Measurements from ENCODE around the gene BTG1.

Gene BTG1

DNA sequence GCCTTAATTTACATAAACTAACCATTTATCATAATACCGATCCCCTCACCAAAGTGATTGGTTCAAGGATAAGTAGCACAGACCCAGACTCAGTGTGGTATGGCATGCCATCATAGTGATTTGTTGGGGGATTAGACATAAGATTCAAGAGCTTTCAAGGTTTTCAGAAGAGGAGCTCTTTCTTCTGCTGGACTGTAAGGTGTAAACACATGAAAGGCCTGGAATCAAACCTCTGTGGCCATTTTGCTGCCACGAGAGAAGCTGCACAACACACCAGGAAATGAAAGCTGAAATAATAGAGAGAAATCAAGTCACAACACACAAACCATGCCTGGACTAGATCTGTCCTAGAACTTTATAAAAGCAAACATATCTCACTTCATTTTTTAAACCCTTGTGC, 30.8 kb downstream of the BTG1 start:
- Histone ChIP-seq H3K27ac (ENCODE audit: low read depth, low read length) (no peak overlapping the region), H3K27me3 (ENCODE audit: control insufficient read depth, insufficient read depth, low read length) (no peaks in the 10 kb centered on the region), H3K36me3 (ENCODE audit: control insufficient read depth, insufficient read depth, low read length) (no peaks in the 10 kb centered on the region), H3K9ac (ENCODE audit: low read depth, low read length) (no peak overlapping the region), H3K9me3 (ENCODE audit: control insufficient read depth, insufficient read depth, low read length) (peaks cover 4% of the 10 kb centered on the region; the same call in 1 of the 2 replicates), H3K4me1 (ENCODE audit: control insufficient read depth, insufficient read depth, low read length) (peaks cover 10% of the 10 kb centered on the region), H3K4me3 (ENCODE audit: low read depth, low read length) (no peak overlapping the region)

DNA sequence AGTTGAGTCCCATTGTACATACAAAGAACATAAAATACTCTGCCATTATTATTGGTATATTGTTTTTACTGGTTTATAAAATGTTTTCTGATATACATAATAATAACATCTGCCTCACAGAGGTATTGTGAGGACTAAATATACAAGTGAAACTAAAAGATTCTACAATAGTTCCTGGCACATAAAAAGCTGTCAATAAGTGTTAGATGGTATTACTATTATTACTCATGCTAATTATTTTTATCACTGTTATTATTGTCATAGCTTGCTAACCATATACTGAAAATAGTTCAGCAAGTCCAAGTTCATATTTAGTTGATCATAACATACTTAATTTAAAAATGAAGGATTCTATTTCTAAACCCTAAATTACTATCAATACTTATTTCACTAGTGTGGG, 34.4 kb downstream of the BTG1 start:
- Histone ChIP-seq H3K4me1 (ENCODE audit: control insufficient read depth, insufficient read depth, low read length) (peaks cover 45% of the 10 kb centered on the region), H3K27ac (ENCODE audit: low read depth, low read length) (no peak overlapping the region), H3K27me3 (ENCODE audit: control insufficient read depth, insufficient read depth, low read length) (no peaks in the 10 kb centered on the region), H3K9me3 (ENCODE audit: control insufficient read depth, insufficient read depth, low read length) (no peaks in the 10 kb centered on the region), H3K9ac (ENCODE audit: low read depth, low read length) (no peak overlapping the region), H3K4me3 (ENCODE audit: low read depth, low read length) (no peak overlapping the region), H3K36me3 (ENCODE audit: control insufficient read depth, insufficient read depth, low read length) (no peaks in the 10 kb centered on the region)

DNA sequence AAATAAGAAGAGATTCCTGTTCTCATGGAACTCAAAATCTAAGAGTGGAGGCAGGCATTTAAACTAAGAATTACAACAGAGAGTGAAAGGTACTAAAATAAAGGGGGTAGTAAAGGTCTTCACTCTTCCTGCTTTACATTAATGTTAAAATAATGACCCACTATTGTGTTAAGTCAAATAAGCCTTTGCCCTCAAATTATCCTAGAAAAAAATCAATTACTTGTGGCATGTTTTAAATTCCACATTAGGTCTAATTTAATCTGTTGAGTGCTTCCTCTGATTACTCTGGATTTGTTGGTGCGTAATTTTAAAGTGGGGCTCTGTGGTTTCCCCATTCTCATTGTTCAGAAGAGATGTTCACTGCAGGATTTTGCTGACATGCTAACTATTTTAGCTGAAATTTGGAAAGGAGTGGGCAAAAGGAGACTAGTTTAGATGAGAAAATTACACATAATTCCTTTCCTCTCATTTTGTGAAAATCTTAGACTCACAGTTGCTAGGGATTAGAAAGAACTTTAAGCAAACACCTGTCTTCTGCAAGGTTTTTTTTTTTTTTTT, 35.5 kb downstream of the BTG1 start:
- H3K27ac ChIP-seq (ENCODE audit: low read depth, low read length), result no peak overlapping the region
- H3K9ac ChIP-seq (ENCODE audit: low read depth, low read length), result no peak overlapping the region

DNA sequence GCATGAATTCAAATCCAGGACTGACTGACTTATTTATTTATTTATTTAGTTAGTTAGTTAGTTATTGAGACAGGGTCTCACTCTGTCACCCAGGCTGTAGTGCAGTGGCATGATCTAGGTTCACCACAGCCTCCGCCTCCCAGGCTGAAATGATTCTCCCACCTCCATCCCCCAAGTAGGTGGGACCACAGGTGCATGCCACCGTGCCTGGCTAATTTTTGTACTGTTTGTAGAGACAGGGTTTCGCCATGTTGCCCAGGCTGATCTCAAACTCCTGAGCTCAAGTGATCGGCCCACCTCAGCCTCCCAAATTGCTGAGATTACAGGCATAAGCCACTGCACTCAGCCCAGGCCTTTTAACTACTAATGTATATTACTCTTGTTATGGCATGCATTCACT, 36.0 kb downstream of the BTG1 start:
- Histone ChIP-seq H3K4me1 (ENCODE audit: control insufficient read depth, insufficient read depth, low read length) (peaks cover 50% of the 10 kb centered on the region), H3K36me3 (ENCODE audit: control insufficient read depth, insufficient read depth, low read length) (no peaks in the 10 kb centered on the region), H3K9me3 (ENCODE audit: control insufficient read depth, insufficient read depth, low read length) (no peaks in the 10 kb centered on the region), H3K4me3 (ENCODE audit: low read depth, low read length) (no peak overlapping the region), H3K9ac (ENCODE audit: low read depth, low read length) (no peak overlapping the region), H3K27ac (ENCODE audit: low read depth, low read length) (no peak overlapping the region), H3K27me3 (ENCODE audit: control insufficient read depth, insufficient read depth, low read length) (no peaks in the 10 kb centered on the region)

More for the DNA sequence above, 35.5 kb downstream of the BTG1 start:
- Histone ChIP-seq H3K4me3 (ENCODE audit: low read depth, low read length) (no peak overlapping the region), H3K4me1 (ENCODE audit: control insufficient read depth, insufficient read depth, low read length) (peaks cover 50% of the 10 kb centered on the region), H3K9me3 (ENCODE audit: control insufficient read depth, insufficient read depth, low read length) (no peaks in the 10 kb centered on the region), H3K36me3 (ENCODE audit: control insufficient read depth, insufficient read depth, low read length) (no peaks in the 10 kb centered on the region), H3K27me3 (ENCODE audit: control insufficient read depth, insufficient read depth, low read length) (no peaks in the 10 kb centered on the region)

DNA sequence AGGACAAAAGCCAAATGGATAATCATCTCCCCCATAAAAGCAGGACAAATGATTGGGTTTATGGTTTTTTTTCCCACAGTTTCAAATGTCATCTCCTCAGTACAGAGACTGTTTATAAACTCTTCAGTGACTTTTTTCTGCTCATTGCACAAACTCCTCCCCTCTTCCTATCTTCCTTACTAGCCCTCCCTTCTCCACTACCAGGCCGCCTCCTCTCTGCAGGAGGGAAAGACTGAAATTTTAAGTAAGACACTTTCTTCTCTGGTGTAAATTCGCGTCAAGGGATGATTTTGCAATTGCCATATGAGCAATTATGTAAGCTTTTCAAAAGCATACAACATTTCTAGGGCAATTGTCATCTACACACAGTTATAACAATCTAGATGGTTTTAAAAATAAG, 37.0 kb downstream of the BTG1 start:
- Histone ChIP-seq H3K4me3 (ENCODE audit: low read depth, low read length) (no peak overlapping the region), H3K9ac (ENCODE audit: low read depth, low read length) (no peak overlapping the region), H3K4me1 (ENCODE audit: control insufficient read depth, insufficient read depth, low read length) (peaks cover 50% of the 10 kb centered on the region), H3K9me3 (ENCODE audit: control insufficient read depth, insufficient read depth, low read length) (no peaks in the 10 kb centered on the region), H3K27me3 (ENCODE audit: control insufficient read depth, insufficient read depth, low read length) (no peaks in the 10 kb centered on the region), H3K27ac (ENCODE audit: low read depth, low read length) (no peak overlapping the region), H3K36me3 (ENCODE audit: control insufficient read depth, insufficient read depth, low read length) (no peaks in the 10 kb centered on the region)

DNA sequence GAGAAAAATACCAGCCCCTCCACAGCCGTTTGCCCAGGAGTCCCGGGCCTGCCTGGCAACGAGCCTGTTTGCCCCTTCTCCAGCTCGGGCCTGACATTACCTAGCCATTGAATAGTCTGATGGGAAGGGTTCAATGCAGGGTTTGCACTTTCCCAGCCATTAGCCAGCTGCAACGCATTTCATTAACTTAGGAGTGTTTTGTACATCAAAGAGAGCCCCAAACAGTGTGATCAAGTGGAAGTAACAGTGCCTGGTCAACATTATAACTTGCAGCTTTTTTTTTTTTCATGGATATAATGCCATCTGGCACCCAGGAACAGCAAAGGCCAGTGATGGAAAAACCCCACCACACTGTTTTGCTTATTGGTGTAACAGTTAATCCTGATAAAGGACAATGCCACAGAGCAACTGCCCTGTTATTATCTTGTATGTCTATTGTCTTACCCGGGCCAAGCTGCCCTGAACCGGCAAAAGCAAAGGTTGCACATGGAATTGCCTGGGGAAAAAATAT, 38.0 kb downstream of the BTG1 start:
- Histone ChIP-seq H3K27ac (ENCODE audit: low read depth, low read length) (peak overlapping the region; percentile 85), H3K27me3 (ENCODE audit: control insufficient read depth, insufficient read depth, low read length) (no peaks in the 10 kb centered on the region), H3K9ac (ENCODE audit: low read depth, low read length) (no peak overlapping the region), H3K4me3 (ENCODE audit: low read depth, low read length) (peak overlapping the region; percentile 1; the same call in 1 of the 2 replicates), H3K4me1 (ENCODE audit: control insufficient read depth, insufficient read depth, low read length) (peaks cover 50% of the 10 kb centered on the region), H3K9me3 (ENCODE audit: control insufficient read depth, insufficient read depth, low read length) (no peaks in the 10 kb centered on the region), H3K36me3 (ENCODE audit: control insufficient read depth, insufficient read depth, low read length) (no peaks in the 10 kb centered on the region)

DNA sequence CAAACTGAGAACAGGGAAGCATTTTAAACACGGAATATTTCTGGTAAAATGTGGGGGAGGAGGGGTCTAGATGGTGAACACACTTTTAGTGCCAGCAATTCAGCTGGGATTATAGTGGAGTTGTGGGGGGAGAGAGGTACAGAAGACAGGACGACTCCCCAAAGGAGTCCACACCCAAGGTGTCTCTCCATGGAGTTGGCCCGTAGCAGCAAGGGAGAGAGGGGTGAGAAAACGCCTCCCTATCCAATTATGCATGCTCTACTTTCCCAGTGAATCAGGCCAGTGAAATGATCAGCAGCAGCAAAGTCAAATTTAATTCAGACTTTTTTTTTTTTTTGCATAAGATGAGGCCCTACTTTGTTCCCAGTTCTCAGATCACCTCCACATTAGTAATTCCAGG, 38.6 kb downstream of the BTG1 start:
- peak overlapping the region; percentile 85 for H3K27ac ChIP-seq (ENCODE audit: low read depth, low read length)
- no peaks in the 10 kb centered on the region for H3K9me3 ChIP-seq (ENCODE audit: control insufficient read depth, insufficient read depth, low read length)
- H3K4me3 ChIP-seq (ENCODE audit: low read depth, low read length), result no peak overlapping the region
- no peak overlapping the region; the same call in 1 of the 2 replicates for H3K9ac ChIP-seq (ENCODE audit: low read depth, low read length)
- no peaks in the 10 kb centered on the region for H3K27me3 ChIP-seq (ENCODE audit: control insufficient read depth, insufficient read depth, low read length)
- peaks cover 51% of the 10 kb centered on the region for H3K4me1 ChIP-seq (ENCODE audit: control insufficient read depth, insufficient read depth, low read length)
- no peaks in the 10 kb centered on the region for H3K36me3 ChIP-seq (ENCODE audit: control insufficient read depth, insufficient read depth, low read length)

DNA sequence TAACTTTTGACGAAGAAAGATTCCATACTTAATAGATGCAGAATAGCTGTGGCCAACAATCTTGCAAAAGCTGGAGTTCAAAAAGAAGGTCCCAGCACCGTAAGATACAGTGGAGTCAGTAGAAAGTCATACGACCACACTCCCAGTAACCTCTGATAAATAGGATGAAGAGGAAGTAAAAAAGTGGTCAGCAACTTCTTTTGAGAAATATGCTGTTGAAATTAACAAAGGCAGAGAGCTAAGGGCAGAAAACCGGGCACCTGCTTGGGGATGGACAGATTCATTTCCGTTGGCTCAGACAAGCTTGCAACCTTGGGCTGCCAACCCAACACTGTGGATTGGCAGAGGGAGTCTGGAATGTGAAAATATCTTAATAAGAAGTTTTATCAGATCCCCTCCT, 40.0 kb downstream of the BTG1 start:
- Histone ChIP-seq H3K9me3 (ENCODE audit: control insufficient read depth, insufficient read depth, low read length) (no peaks in the 10 kb centered on the region), H3K4me3 (ENCODE audit: low read depth, low read length) (no peak overlapping the region), H3K36me3 (ENCODE audit: control insufficient read depth, insufficient read depth, low read length) (no peaks in the 10 kb centered on the region), H3K27ac (ENCODE audit: low read depth, low read length) (no peak overlapping the region), H3K4me1 (ENCODE audit: control insufficient read depth, insufficient read depth, low read length) (peaks cover 52% of the 10 kb centered on the region), H3K9ac (ENCODE audit: low read depth, low read length) (no peak overlapping the region), H3K27me3 (ENCODE audit: control insufficient read depth, insufficient read depth, low read length) (no peaks in the 10 kb centered on the region)

DNA sequence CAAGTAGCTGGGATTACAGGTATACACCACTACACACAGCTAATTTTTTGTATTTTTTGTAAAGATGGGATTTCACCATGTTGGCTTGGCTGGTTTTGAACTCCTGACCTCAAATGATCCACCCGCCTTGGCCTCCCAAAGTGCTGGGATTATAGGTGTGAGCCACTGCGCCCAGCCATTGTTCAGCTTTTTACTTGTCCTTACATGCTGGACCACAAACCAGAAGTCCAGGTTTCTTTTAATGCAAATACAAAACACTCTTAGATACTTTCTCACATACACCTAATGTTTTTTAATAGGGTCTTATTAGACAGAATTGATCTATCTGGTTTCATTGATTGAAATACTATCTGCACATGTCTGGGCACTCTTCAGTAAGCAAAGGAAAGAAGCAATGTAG, 40.5 kb downstream of the BTG1 start:
- H3K36me3 ChIP-seq (ENCODE audit: control insufficient read depth, insufficient read depth, low read length), result no peaks in the 10 kb centered on the region
- no peaks in the 10 kb centered on the region for H3K27me3 ChIP-seq (ENCODE audit: control insufficient read depth, insufficient read depth, low read length)
- no peaks in the 10 kb centered on the region for H3K9me3 ChIP-seq (ENCODE audit: control insufficient read depth, insufficient read depth, low read length)
- no peak overlapping the region for H3K4me3 ChIP-seq (ENCODE audit: low read depth, low read length)
- H3K27ac ChIP-seq (ENCODE audit: low read depth, low read length), result no peak overlapping the region
- peaks cover 47% of the 10 kb centered on the region for H3K4me1 ChIP-seq (ENCODE audit: control insufficient read depth, insufficient read depth, low read length)
- no peak overlapping the region for H3K9ac ChIP-seq (ENCODE audit: low read depth, low read length)

DNA sequence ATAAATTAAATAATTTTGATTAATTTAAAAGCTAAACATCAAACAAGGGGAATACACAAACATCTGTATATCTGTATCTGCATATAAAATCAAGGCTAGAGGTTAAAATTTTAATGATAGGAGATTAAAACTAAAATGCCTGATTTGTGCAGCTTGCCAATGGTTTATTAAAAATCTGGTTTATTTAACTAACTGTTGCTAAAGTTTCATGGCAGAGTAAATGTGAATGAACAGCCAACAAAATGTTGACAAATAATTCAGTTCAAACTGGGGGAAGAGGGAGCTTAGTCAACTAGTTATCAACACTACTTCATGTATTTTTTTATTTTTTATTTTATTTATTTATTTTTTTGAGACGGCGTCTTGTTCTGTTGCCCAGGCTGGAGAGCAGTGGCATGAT, 43.0 kb downstream of the BTG1 start:
- Histone ChIP-seq H3K9me3 (ENCODE audit: control insufficient read depth, insufficient read depth, low read length) (no peaks in the 10 kb centered on the region), H3K4me1 (ENCODE audit: control insufficient read depth, insufficient read depth, low read length) (peaks cover 27% of the 10 kb centered on the region), H3K36me3 (ENCODE audit: control insufficient read depth, insufficient read depth, low read length) (no peaks in the 10 kb centered on the region), H3K9ac (ENCODE audit: low read depth, low read length) (no peak overlapping the region), H3K27me3 (ENCODE audit: control insufficient read depth, insufficient read depth, low read length) (no peaks in the 10 kb centered on the region), H3K27ac (ENCODE audit: low read depth, low read length) (no peak overlapping the region), H3K4me3 (ENCODE audit: low read depth, low read length) (no peak overlapping the region)

DNA sequence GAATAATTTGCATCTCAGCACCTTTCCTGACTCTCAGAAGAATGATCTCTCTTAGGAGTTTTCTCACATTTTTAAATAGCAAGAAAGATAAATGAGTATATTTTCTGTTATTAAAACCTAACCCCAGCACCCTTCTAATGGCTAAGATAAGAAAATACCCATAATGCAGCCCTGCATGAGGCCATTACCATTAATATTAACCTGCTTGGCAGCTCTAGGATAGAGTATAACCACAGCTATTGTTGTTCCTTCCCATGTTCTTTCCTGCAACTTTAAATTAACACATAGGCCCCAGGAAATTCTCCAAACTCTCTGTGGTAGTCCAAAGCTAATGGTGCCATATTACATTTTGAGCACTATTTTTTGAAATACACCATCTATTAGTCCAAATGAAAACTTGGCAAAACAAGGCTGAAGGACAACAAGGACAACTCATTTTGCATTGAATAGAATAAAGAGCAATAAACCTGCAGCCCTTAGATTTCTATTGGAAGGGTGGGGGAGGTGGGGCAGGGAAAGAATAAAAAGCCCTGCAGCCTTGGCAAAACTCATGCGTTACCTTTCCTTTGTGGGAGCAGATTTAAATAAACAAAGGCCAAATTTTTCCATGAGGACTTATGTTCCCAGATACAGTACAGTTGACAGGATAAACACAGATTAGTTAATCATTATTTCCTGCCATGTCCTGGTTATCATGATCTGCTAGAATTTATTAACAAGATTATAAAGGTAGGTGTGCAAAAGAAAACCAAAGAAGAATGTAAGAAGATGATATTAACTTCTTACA, 46.9 kb downstream of the BTG1 start:
- H3K36me3 ChIP-seq (ENCODE audit: control insufficient read depth, insufficient read depth, low read length), result no peaks in the 10 kb centered on the region
- H3K9ac ChIP-seq (ENCODE audit: low read depth, low read length), result no peak overlapping the region
- H3K27ac ChIP-seq (ENCODE audit: low read depth, low read length), result no peak overlapping the region
- no peaks in the 10 kb centered on the region for H3K9me3 ChIP-seq (ENCODE audit: control insufficient read depth, insufficient read depth, low read length)
- no peaks in the 10 kb centered on the region for H3K27me3 ChIP-seq (ENCODE audit: control insufficient read depth, insufficient read depth, low read length)
- no peak overlapping the region for H3K4me3 ChIP-seq (ENCODE audit: low read depth, low read length)
- peaks cover 14% of the 10 kb centered on the region; the same call in 1 of the 2 replicates for H3K4me1 ChIP-seq (ENCODE audit: control insufficient read depth, insufficient read depth, low read length)

All from HUES48 (cell line).